Measurements from ENCODE around the gene SND1.

The SND1 gene

GRCh38 chr7:127913686-127914085 lies 261.7 kb downstream of the SND1 start:
- DNase-seq = no peak

- no peak for DNase-seq
These were observed 262.7 kb downstream of the SND1 start for GRCh38 chr7:127914693-127915092.

- no peak for DNase-seq
These were observed 264.7 kb downstream of the SND1 start for GRCh38 chr7:127916735-127917134.

GRCh38 chr7:127918130-127918529 lies 266.1 kb downstream of the SND1 start:
- DNase-seq = no peak

- no peak for DNase-seq
These were observed 268.9 kb downstream of the SND1 start for GRCh38 chr7:127920787-127921438.

- DNase-seq = no peak
These were observed 270.7 kb downstream of the SND1 start for GRCh38 chr7:127922656-127923055.

- DNase-seq = no peak
These were observed 272.9 kb downstream of the SND1 start for GRCh38 chr7:127924874-127925273.

GRCh38 chr7:127927348-127927696 lies 275.3 kb downstream of the SND1 start:
- no peak for DNase-seq

- no peak for DNase-seq
These were observed 276.2 kb downstream of the SND1 start for GRCh38 chr7:127928222-127928621.

- no peak for DNase-seq
These were observed 276.9 kb downstream of the SND1 start for GRCh38 chr7:127928852-127929251.

- DNase-seq = no peak
These were observed 278.6 kb downstream of the SND1 start for GRCh38 chr7:127930341-127931328.

- DNase-seq = no peak
These were observed 280.1 kb downstream of the SND1 start for GRCh38 chr7:127932076-127932475.

- no peak for DNase-seq
These were observed 280.5 kb downstream of the SND1 start for GRCh38 chr7:127932496-127932895.

GRCh38 chr7:127933146-127933545 lies 281.2 kb downstream of the SND1 start:
- no peak for DNase-seq

- DNase-seq = no peak
These were observed 282.7 kb downstream of the SND1 start for GRCh38 chr7:127934711-127935110.

- DNase-seq = no peak
These were observed 283.9 kb downstream of the SND1 start for GRCh38 chr7:127935847-127936376.

- DNase-seq = no peak
These were observed 285.2 kb downstream of the SND1 start for GRCh38 chr7:127937066-127937680.

- no peak for DNase-seq
These were observed 286.6 kb downstream of the SND1 start for GRCh38 chr7:127938588-127938987.

- DNase-seq = no peak
These were observed 288.6 kb downstream of the SND1 start for GRCh38 chr7:127940381-127941160.

- DNase-seq = no peak
These were observed 289.6 kb downstream of the SND1 start for GRCh38 chr7:127941476-127942210.

GRCh38 chr7:127943541-127944521 lies 291.8 kb downstream of the SND1 start:
- no peak for DNase-seq
